Nephron (organoid): Measurements from ENCODE around the gene PSORS1C1.
A peak's percentile ranks its signal among the peaks of the same experiment; 100 is the strongest.

ENCODE experiments used
- H3K27ac Mint-ChIP-seq, 3 experiments: 2 replicates each; pipeline ENCODE4 v1.8.0; 2020; ENCODE audit warnings: mixed read lengths in 3 of 3, mild to moderate bottlenecking in 2 of 3, moderate library complexity in 1 of 3
- H3K27me3 Mint-ChIP-seq: 2 replicates; pipeline ENCODE4 v1.8.0; 2021; ENCODE audit warnings: low read depth, mild to moderate bottlenecking, moderate library complexity, mixed read lengths
- H3K36me3 Mint-ChIP-seq: 2 replicates; pipeline ENCODE4 v1.8.0; 2020; ENCODE audit warnings: low read depth, mixed read lengths
- H3K4me1 Mint-ChIP-seq: 2 replicates; pipeline ENCODE4 v1.8.0; 2020; ENCODE audit warnings: mixed read lengths
- H3K4me3 Mint-ChIP-seq, 3 experiments: 2 replicates each; pipeline ENCODE4 v1.8.0; 2020; ENCODE audit warnings: mild to moderate bottlenecking in 3 of 3, mixed read lengths in 3 of 3, moderate library complexity in 2 of 3
- H3K9me3 Mint-ChIP-seq: 2 replicates; pipeline ENCODE4 v1.8.0; 2020; ENCODE audit warnings: mixed read lengths
- CTCF ChIP-seq, 3 experiments: fragments of 200-600 bp; sonication (generic); IDR thresholded peaks; one replicate each; pipeline ENCODE4 v1.5.0; 2021; ENCODE audit warnings: antibody characterized with exemption in 3 of 3; ENCODE audit not compliant: unreplicated experiment in 3 of 3

Gene PSORS1C1

GRCh38 chr6:31143148-31143547 lies 28.5 kb downstream of the PSORS1C1 start:
- Mint-ChIP-seq H3K36me3 (peaks cover 11% of the 10 kb centered on the region), H3K27ac (peak overlapping the region in 1 of 3 experiments; percentile 37), H3K4me3 (no peak overlapping the region), H3K9me3 (no peaks in the 10 kb centered on the region), H3K27me3 (peaks cover 8% of the 10 kb centered on the region), H3K4me1 (peaks cover 28% of the 10 kb centered on the region)
- no peak for TF ChIP-seq CTCF (IDR thresholded peaks at IDR 0.05; ENCODE audit: unreplicated experiment in 3 of 3)

- no peaks in the 10 kb centered on the region for H3K9me3 Mint-ChIP-seq
- H3K4me3 Mint-ChIP-seq = no peak overlapping the region
- peaks cover 11% of the 10 kb centered on the region for H3K36me3 Mint-ChIP-seq
- H3K4me1 Mint-ChIP-seq = peaks cover 28% of the 10 kb centered on the region
- H3K27ac Mint-ChIP-seq = no peak overlapping the region
- H3K27me3 Mint-ChIP-seq = peaks cover 8% of the 10 kb centered on the region
- no peak for TF ChIP-seq CTCF (IDR thresholded peaks at IDR 0.05; ENCODE audit: unreplicated experiment in 3 of 3)
These were observed 29.8 kb downstream of the PSORS1C1 start for GRCh38 chr6:31144296-31144969.

GRCh38 chr6:31144970-31145340 lies 30.4 kb downstream of the PSORS1C1 start:
- Mint-ChIP-seq H3K9me3 (no peaks in the 10 kb centered on the region), H3K27me3 (peaks cover 3% of the 10 kb centered on the region), H3K4me3 (no peak overlapping the region), H3K36me3 (peaks cover 14% of the 10 kb centered on the region), H3K27ac (no peak overlapping the region), H3K4me1 (peaks cover 22% of the 10 kb centered on the region)
- TF ChIP-seq CTCF (IDR thresholded peaks at IDR 0.05; ENCODE audit: unreplicated experiment in 3 of 3) = no peak

DNA sequence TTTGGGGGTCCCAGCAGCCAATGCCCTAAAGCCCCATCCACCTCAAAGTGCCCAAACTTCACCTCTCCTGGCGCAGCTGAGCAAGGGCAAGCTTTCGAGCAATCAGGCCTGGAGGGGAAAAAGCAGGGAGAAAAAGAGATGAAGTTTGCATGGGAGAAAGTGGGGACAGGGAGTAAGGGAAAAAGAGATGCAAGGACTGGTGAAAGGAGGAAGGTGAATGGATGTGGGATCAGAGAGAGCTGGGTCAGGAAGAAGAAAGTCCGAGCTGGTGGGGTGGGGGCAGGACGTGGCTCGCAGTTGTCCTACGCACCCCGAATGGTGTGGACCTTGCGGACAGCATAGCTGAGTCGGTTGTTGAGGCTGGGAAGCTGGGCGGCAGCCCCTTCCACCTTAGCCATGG lies 30.8 kb downstream of the PSORS1C1 start:
- H3K4me3 Mint-ChIP-seq = no peak overlapping the region
- no peak for TF ChIP-seq CTCF (IDR thresholded peaks at IDR 0.05; ENCODE audit: unreplicated experiment in 3 of 3)
- H3K36me3 Mint-ChIP-seq = peaks cover 16% of the 10 kb centered on the region
- no peaks in the 10 kb centered on the region for H3K9me3 Mint-ChIP-seq
- no peaks in the 10 kb centered on the region for H3K27me3 Mint-ChIP-seq
- no peak overlapping the region for H3K27ac Mint-ChIP-seq
- H3K4me1 Mint-ChIP-seq = peaks cover 21% of the 10 kb centered on the region

- Mint-ChIP-seq H3K27me3 (no peaks in the 10 kb centered on the region), H3K4me3 (no peak overlapping the region), H3K36me3 (peaks cover 37% of the 10 kb centered on the region), H3K27ac (no peak overlapping the region), H3K9me3 (no peaks in the 10 kb centered on the region), H3K4me1 (peaks cover 4% of the 10 kb centered on the region)
- TF ChIP-seq CTCF (IDR thresholded peaks at IDR 0.05; ENCODE audit: unreplicated experiment in 3 of 3) = no peak
These were observed 35.3 kb downstream of the PSORS1C1 start for GRCh38 chr6:31149827-31150447.

DNA sequence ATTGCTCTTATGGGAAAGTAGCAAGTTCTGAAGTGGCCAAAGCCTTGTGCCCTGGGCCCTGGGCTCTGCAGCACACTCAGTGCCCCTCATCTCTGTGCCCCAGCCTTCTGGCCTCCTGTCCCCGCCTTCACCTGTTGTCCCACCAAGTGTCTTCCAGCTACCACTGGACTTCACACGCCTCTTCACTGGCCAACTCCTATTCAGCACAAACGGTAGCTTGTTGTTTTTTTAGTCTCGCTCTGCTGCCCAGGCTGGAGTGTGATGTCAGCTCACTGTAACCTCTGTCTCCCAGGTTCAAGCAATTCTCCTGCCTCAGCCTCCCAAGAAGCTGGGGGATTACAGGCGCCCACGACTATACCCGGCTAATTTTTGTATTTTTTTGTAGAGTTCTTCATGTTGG lies 38.2 kb downstream of the PSORS1C1 start:
- no peaks in the 10 kb centered on the region for H3K27me3 Mint-ChIP-seq
- no peak for TF ChIP-seq CTCF (IDR thresholded peaks at IDR 0.05; ENCODE audit: unreplicated experiment in 3 of 3)
- no peak overlapping the region for H3K4me3 Mint-ChIP-seq
- H3K9me3 Mint-ChIP-seq = no peaks in the 10 kb centered on the region
- peaks cover 4% of the 10 kb centered on the region for H3K4me1 Mint-ChIP-seq
- H3K36me3 Mint-ChIP-seq = peaks cover 32% of the 10 kb centered on the region
- H3K27ac Mint-ChIP-seq = peak overlapping the region in 2 of 3 experiments; percentile 36 to 81
